GM23248 (cell line): ENCODE measurements around the gene PSMA7. TPM values are rescaled to one million over a fixed set of nuclear protein-coding genes. Genes with fewer than 3 reads are reported as not detected.

Experiments used
- DNase-seq: peaks from one replicate; pipeline ENCODE4 v3.0.0-alpha.2; 2015
- H2AFZ ChIP-seq: fragments of 200-600 bp; sonication (generic); 2 replicates; pipeline ENCODE4 v1.6.1; 2016; ENCODE audit warnings: antibody characterized with exemption
- H3F3A ChIP-seq: fragments of 200-600 bp; sonication (generic); 2 replicates; pipeline ENCODE4 v1.6.1; 2016; ENCODE audit warnings: mild to moderate bottlenecking, antibody characterized with exemption, mixed run types; ENCODE audit not compliant: insufficient read depth
- H3K27ac ChIP-seq: fragments of 200-600 bp; sonication (generic); 2 replicates; pipeline ENCODE4 v1.5.1; 2016; ENCODE audit warnings: mild to moderate bottlenecking
- H3K27me3 ChIP-seq: fragments of 200-600 bp; sonication (generic); replicated peaks from 2 replicates; pipeline ENCODE4 v1.6.1; 2016; ENCODE audit warnings: mild to moderate bottlenecking; ENCODE audit not compliant: insufficient read depth
- H3K36me3 ChIP-seq: fragments of 200-600 bp; sonication (generic); 2 replicates; pipeline ENCODE4 v1.6.1; 2016; ENCODE audit warnings: low read depth, mild to moderate bottlenecking
- H3K4me1 ChIP-seq: fragments of 200-600 bp; sonication (generic); 2 replicates; pipeline ENCODE4 v1.6.1; 2016; ENCODE audit warnings: mild to moderate bottlenecking; ENCODE audit not compliant: insufficient read depth
- H3K4me2 ChIP-seq: fragments of 200-600 bp; sonication (generic); one replicate; pipeline ENCODE4 v1.6.1; 2016; ENCODE audit warnings: mild to moderate bottlenecking; ENCODE audit not compliant: unreplicated experiment
- H3K4me3 ChIP-seq: fragments of 200-600 bp; sonication (generic); 2 replicates; pipeline ENCODE4 v1.5.1; 2016; ENCODE audit warnings: mild to moderate bottlenecking
- H3K79me2 ChIP-seq: fragments of 200-600 bp; sonication (generic); 2 replicates; pipeline ENCODE4 v1.6.1; 2016; ENCODE audit warnings: mild to moderate bottlenecking; ENCODE audit not compliant: insufficient read depth
- H3K9ac ChIP-seq: fragments of 200-600 bp; sonication (generic); 2 replicates; pipeline ENCODE4 v1.6.1; 2016; ENCODE audit warnings: mild to moderate bottlenecking
- H3K9me2 ChIP-seq: fragments of 200-600 bp; sonication (generic); 2 replicates; pipeline ENCODE4 v1.6.1; 2016; ENCODE audit warnings: mixed run types, mild to moderate bottlenecking, moderate library complexity; ENCODE audit not compliant: insufficient read depth
- H3K9me3 ChIP-seq: fragments of 200-600 bp; sonication (generic); one replicate; pipeline ENCODE4 v1.6.1; 2017; ENCODE audit warnings: low read depth
- H4K20me1 ChIP-seq: fragments of 200-600 bp; sonication (generic); 2 replicates; pipeline ENCODE4 v1.6.0; 2016; ENCODE audit not compliant: insufficient read depth
- EZH2 ChIP-seq: fragments of 200-600 bp; sonication (generic); IDR thresholded peaks from 2 replicates; pipeline ENCODE4 v1.6.1; 2018; ENCODE audit warnings: antibody characterized with exemption, mild to moderate bottlenecking; ENCODE audit not compliant: insufficient read depth, poor library complexity, severe bottlenecking
- EZH2phosphoT487 ChIP-seq: fragments of 200-600 bp; sonication (generic); IDR thresholded peaks from 2 replicates; pipeline ENCODE4 v1.6.1; 2018; ENCODE audit warnings: antibody characterized with exemption, moderate library complexity, mild to moderate bottlenecking, low read depth; ENCODE audit not compliant: insufficient read depth
- WGBS, 2 experiments: methylation state at CpG; one replicate each; pipeline ENCODE4 v1.1.6; 2015 to 2017; ENCODE audit warnings: low lambda C conversion rate in 2 of 2, low coverage in 1 of 2; ENCODE audit errors: missing lambda C conversion rate in 2 of 2; 5-methylcytosine and 5-hydroxymethylcytosine counted together
- in situ Hi-C: fragments of 300-500 bp; cut with MboI; formaldehyde crosslinking; loops from 2 replicates; pipeline ENCODE4 v1.15.0; 2020
- polyA plus RNA-seq: library from polyadenylated mRNA; unstranded; fragments of >200 nt; fragmentation: Nextera tagmentation; extraction: Ambion mirVana; gene quantifications from 2 replicates; pipeline ENCODE4 v1.2.1, GENCODE V29; 2016
- total RNA-seq: library from RNA; depleted of rRNA; stranded (reverse); fragments of >200 nt; shearing (Covaris generic); gene quantifications from 2 replicates; pipeline ENCODE4 v1.2.3, GENCODE V29; 2014

Gene PSMA7
- total and polyA plus RNA-seq, 2 experiments from 2014 or later = 268 to 488 TPM

DNA sequence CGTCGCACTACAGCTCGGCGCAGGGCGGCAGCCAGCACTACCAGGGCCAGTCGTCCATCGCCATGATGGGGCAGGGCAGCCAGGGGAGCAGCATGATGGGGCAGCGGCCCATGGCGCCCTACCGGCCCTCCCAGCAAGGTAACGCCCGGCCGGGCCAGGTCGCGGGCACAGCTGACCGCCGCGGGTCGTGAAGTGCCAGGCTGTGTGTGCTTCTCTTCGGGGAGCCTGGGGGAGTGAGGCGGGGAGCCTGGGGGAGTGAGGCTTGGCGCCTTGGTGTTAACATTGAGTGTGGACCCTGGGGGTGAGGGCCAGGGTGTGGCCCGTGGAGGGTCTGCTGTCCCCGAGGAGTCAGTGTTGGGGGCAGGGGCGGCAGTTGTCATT is 20.3 kb upstream of the PSMA7 start:
- H3K4me1 ChIP-seq = peaks cover 15% of the 10 kb centered on the region
- no peaks in the 10 kb centered on the region for H3F3A ChIP-seq
- H3K27me3 ChIP-seq = no peaks in the 10 kb centered on the region
- no peaks in the 10 kb centered on the region; the same call in 1 of the 2 replicates for H3K36me3 ChIP-seq
- no peaks in the 10 kb centered on the region for H4K20me1 ChIP-seq
- TF ChIP-seq EZH2 (no peak), EZH2phosphoT487 (no peak)
- no peak overlapping the region for H3K27ac ChIP-seq
- H3K9me2 ChIP-seq = no peaks in the 10 kb centered on the region
- no peak overlapping the region for H3K9ac ChIP-seq
- no peak overlapping the region for H3K4me3 ChIP-seq
- in situ Hi-C loops = no loop called here
- H3K9me3 ChIP-seq = no peaks in the 10 kb centered on the region
- H3K4me2 ChIP-seq = no peak overlapping the region
- WGBS, 2 experiments = 96% methylated on average over 22 to 25 of the region's 25 CpGs
- DNase-seq = no peak
- peaks cover 28% of the 10 kb centered on the region for H3K79me2 ChIP-seq
- H2AFZ ChIP-seq = no peak overlapping the region

DNA sequence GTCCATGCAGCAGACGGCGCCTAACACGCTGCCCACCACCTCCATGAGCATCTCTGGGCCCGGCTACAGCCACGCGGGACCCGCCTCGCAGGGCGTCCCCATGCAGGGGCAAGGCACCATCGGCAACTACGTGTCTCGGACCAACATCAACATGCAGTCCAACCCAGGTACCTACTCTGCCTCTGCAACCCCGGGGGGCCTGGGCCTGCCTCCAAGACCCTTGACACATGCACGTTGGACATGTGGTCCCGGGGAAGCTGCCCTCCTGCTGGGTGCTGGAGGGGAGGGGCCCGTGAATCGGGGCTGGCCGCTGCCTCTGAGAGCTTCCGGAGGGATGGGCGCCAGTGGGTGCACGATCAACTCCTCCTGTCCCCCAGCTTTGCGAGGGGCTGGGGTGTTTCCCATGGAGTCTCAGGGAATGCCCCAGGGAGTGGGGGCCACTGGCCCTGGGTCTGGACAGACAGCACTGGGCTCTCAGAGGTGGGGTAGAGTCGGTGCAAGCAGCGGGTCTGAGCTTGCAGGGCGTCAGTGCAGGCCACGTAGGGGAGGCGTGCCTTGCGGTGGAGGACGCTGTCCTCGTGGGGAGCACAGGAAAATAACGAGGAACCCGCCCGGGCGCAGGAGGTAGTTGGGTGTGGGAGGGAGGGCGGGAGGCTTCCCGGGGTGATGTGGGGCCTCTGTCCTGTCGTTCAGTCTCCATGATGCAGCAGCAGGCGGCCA is 19.7 kb upstream of the PSMA7 start:
- Histone ChIP-seq H3K27ac (no peak overlapping the region), H3K9me2 (no peaks in the 10 kb centered on the region), H3K27me3 (no peaks in the 10 kb centered on the region), H4K20me1 (no peaks in the 10 kb centered on the region), H3K4me1 (peaks cover 15% of the 10 kb centered on the region), H3K36me3 (no peaks in the 10 kb centered on the region; the same call in 1 of the 2 replicates), H2AFZ (no peak overlapping the region), H3K79me2 (peaks cover 34% of the 10 kb centered on the region), H3K4me3 (no peak overlapping the region), H3F3A (no peaks in the 10 kb centered on the region), H3K4me2 (no peak overlapping the region), H3K9me3 (no peaks in the 10 kb centered on the region), H3K9ac (no peak overlapping the region)
- DNase-seq = no peak
- in situ Hi-C loops = no loop called here
- no peak for TF ChIP-seq EZH2
- TF ChIP-seq EZH2phosphoT487 = no peak
- 93% methylated on average over 31 to 38 of the region's 38 CpGs for WGBS, 2 experiments

DNA sequence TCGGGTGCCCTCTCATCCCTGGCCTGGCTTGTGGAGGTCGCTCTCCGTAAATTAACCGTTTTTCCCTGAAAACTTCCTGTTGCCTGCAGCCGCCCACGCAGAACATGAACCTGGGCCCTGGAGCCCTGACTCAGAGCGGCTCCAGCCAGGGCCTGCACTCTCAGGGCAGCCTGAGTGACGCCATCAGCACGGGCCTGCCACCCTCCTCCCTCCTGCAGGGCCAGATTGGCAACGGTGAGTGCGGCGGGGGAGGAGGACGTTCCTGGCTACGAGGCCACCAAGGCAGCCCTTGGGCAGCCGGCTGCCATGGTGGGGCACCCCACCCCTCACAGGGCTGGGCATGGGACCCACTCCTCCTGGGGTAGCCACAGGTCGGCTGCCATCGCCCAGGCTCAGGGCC is 18.2 kb upstream of the PSMA7 start:
- H3K27me3 ChIP-seq = no peaks in the 10 kb centered on the region
- no peaks in the 10 kb centered on the region for H3K9me3 ChIP-seq
- peaks cover 49% of the 10 kb centered on the region for H3K79me2 ChIP-seq
- no peak overlapping the region for H3K27ac ChIP-seq
- WGBS, 2 experiments = 79 to 85% methylated on average over 16 to 17 of the region's 17 CpGs
- H3F3A ChIP-seq = no peaks in the 10 kb centered on the region
- peak; percentile 74 for DNase-seq
- in situ Hi-C loops = no loop called here
- no peaks in the 10 kb centered on the region for H4K20me1 ChIP-seq
- no peak for TF ChIP-seq EZH2
- no peak for TF ChIP-seq EZH2phosphoT487
- peaks cover 15% of the 10 kb centered on the region for H3K4me1 ChIP-seq
- H3K9ac ChIP-seq = no peak overlapping the region
- no peak overlapping the region for H3K4me3 ChIP-seq
- no peak overlapping the region for H3K4me2 ChIP-seq
- no peaks in the 10 kb centered on the region for H3K9me2 ChIP-seq
- no peaks in the 10 kb centered on the region; the same call in 1 of the 2 replicates for H3K36me3 ChIP-seq
- H2AFZ ChIP-seq = no peak overlapping the region

DNA sequence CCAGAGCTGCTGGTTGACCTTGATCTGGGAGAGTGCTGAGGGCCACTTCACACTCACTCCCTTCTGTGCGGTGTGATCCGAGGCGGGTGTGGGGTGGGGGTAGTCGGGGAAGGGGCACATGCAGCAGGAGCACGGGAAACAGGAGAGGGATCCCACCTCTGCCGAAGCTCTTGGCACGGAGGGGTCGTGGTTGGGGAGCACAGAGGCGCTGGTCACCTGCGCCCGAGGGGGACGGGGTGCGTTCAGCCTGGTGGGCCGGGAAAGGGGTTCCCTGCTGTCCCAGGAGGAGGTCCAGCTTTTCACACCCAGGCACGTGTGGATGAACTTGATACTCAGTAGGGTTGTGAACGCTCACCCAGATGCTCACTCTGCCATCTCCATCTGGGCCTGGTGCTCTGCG is 17.7 kb upstream of the PSMA7 start:
- no peak for DNase-seq
- in situ Hi-C loops = no loop called here
- WGBS, 2 experiments = 80 to 85% methylated on average over 5 to 17 of the region's 17 CpGs
- no peak overlapping the region for H2AFZ ChIP-seq
- no peaks in the 10 kb centered on the region for H3K9me3 ChIP-seq
- H3K27me3 ChIP-seq = no peaks in the 10 kb centered on the region
- TF ChIP-seq EZH2 (no peak), EZH2phosphoT487 (no peak)
- peaks cover 15% of the 10 kb centered on the region for H3K4me1 ChIP-seq
- no peak overlapping the region for H3K4me3 ChIP-seq
- peaks cover 54% of the 10 kb centered on the region for H3K79me2 ChIP-seq
- no peak overlapping the region for H3K27ac ChIP-seq
- H3K9me2 ChIP-seq = no peaks in the 10 kb centered on the region
- H3F3A ChIP-seq = no peaks in the 10 kb centered on the region
- H3K4me2 ChIP-seq = no peak overlapping the region
- H4K20me1 ChIP-seq = no peaks in the 10 kb centered on the region
- H3K36me3 ChIP-seq = no peaks in the 10 kb centered on the region; the same call in 1 of the 2 replicates
- no peak overlapping the region for H3K9ac ChIP-seq
